Measurements from ENCODE around the gene SGSH.
"Not testable (repeated sequence)": the region's sequence is repeated elsewhere in the genome, so short reads cannot be mapped to it uniquely, and the experiment has no call there.

SGSH gene

DNA sequence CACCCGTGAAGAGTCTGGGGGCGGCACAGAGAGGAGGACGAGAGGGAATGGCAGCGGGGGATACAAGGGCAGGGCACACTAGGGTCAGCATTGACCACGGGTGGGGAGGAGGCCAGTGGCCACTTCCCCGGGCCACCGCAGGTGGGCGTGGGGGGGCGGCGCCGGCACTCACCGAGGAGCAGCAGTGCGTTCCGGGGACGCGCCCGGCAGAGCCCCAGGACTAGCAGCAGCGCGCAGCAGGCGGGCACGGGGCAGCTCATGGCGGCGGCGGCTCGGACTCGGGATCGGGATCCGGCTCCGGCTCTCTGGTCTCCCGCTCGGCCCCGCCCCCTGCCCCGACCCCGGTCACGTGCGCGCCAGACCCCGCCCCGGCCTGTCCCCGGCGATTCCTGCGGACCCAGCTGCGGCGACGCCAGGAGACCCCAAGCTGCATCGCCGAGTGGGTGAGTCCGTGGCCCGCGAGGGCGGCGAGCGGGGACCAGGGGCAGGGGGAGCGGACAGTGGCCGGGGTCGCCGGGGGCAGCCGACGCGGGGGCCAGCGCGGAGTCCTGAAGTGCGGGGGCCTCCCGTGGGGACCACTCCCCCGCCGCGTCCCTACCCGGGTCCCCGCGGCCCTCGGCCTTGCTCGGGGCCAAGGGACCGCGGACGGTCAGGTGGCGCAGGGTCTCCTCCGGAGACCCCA is at the start of gene SGSH, which contains the start of gene SLC26A11:
Gene SGSH (minus strand): TSS at position 280 of the 682 bp plus-strand sequence. CDS start 20 bp downstream, at position 260.
Gene SLC26A11 (plus strand): TSS at position 374 of the 682 bp plus-strand sequence. CDS start 1,134 bp downstream, outside the sequence.
- DNase-seq (ENCODE audit: low read depth): peak; percentile 58

GRCh38 chr17:80269405-80269807 is 49.3 kb upstream of the SGSH start:
- DNase-seq (ENCODE audit: low read depth): no peak

DNA sequence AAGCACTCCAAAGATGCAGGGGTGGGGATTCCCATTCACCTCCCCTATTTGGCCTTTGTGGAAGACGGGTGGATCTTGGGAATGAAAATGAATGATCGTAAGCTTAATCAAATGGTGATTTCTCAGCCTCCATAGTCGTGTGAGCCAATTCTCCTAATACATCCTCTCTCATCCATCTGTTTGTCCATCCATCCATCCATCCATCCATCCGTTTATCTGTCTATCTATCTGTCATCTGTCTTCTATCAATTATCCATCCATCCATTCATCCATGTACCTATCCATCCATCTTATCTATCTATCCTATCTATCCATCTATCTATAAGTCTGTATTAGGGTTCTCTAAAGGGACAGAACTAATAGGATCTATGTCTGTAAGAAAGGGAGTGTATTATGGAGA is 48.3 kb upstream of the SGSH start:
- DNase-seq (ENCODE audit: low read depth): no peak

DNA sequence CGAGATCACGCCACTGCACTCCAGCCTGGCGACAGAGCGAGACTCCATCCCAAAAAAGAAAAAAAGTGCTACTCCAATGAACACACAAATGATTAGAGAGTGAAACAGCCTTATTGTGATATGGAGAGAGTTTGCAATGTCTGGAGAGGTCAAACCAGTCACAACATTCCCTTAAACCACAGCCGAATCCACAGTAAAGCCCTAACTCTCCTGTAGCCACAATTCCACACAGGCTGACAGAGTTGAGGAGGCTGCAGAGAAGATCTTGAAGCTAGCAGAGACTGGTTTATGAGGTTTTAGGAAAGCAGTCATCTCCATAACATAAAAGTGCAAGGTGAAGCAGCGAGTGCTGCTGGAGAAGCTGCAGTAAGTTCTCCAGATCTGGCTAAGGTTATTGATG is 47.3 kb upstream of the SGSH start:
- DNase-seq (ENCODE audit: low read depth): no peak

DNA sequence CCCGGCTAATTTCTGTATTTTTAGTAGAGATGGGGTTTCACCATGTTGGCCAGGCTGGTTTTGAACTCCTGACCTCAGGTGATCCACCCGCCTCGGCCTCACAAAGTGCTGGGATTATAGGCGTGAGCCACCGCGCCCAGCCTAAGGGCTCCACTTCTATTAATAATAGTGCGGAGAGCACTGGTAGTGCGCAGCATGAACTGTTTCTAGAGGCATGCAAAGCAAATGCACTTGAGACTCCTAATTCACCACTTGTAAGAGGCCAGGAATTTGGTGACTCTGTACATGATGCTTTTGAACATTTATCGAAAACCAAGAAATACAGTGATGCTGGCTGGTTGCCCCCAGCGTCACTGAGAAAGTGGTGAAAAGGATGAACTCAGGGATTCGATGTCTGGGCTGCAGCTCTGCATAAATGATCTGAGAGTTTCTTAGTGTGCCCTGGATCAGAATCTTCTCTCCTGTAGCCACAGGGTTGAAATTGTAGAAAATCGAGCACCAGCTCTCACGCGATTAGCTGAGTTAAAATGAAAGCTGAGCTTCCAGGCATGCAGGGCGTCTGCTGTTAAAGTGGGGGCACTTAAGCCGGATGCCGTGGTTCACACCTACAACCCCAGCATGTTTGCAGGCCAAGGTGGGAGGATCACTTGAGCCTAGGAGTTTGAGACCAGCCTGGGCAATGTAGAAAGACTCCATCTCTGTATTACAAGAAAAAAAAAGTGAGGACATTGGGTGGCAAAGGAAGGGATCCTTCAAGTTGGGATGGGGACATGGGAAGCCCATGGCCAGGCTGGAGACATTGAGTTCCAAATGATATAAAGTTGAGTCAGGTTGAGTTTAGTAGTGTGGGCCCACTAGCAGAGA is 45.3 kb upstream of the SGSH start:
- no peak for DNase-seq (ENCODE audit: low read depth)

DNA sequence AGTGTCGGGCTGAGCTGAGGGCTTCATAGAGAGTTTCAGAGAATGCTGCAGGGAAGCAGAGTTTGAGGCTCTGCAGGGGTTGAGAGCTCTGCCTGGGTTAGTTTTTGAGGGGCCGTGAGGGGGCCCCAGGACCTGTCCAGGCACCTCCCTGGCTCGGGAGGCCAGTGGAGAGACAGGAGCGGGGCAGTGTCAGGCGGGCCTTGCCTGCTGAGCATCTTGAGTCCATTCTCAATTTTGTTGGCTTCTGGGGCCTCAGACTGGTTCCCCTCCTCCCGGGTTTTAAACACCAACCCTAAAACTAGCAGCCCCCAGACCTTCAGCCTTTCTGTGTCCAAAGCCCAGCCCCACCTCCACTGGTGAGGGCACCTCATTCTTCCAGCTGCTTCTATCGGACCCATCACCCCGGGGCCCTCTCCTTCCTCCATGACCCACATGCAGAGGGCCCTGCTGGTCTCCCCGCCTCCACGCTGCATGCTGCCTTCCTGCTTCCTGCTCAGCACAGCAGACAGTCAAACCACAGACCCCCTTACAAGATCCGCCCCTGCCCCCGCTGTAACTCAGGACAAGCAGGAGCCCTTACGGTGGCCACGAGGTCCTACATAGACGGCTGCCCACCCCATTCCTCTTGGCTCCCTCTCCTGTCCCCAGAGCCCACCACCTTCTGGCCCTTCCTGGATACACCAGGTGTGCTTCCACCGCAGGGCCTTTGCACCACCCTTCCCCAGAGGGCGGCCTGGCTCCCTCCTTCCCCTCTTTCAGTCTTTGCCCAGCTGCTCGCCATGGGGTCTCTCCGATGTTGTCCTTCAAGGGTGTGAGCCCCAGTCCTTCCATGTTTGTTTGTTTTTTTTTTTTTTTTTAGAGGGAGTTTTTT is 44.3 kb upstream of the SGSH start:
- no peak for DNase-seq (ENCODE audit: low read depth)

- DNase-seq (ENCODE audit: low read depth): peak; percentile 88
Observed at GRCh38 chr17:80263253-80264204, 43.4 kb upstream of the SGSH start.

GRCh38 chr17:80262775-80263244 is 42.7 kb upstream of the SGSH start:
- no peak for DNase-seq (ENCODE audit: low read depth)

- no peak for DNase-seq (ENCODE audit: low read depth)
Observed at GRCh38 chr17:80262291-80262690, 42.2 kb upstream of the SGSH start.

DNA sequence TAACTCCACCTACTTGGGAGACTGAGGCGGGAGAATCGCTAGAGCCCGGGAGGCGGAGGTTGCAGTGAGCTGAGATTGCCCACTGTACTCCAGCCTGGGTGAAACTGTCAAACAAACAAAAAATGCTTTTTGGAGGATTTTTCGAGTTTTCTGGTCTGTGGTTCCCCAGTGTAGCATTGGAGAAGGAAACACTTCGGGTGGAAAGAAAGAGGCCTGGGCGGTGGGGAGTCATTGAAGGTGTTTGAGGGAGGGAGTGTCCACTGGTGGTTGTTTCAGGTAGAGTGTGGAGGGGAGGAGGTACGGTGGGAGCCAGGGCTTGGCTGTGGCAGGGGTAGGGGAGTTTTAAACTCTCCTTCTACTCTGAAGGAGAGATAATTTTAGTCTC is 41.8 kb upstream of the SGSH start:
- no peak for DNase-seq (ENCODE audit: low read depth)

GRCh38 chr17:80261159-80261894 is 41.2 kb upstream of the SGSH start:
- peak; percentile 47 for DNase-seq (ENCODE audit: low read depth)

GRCh38 chr17:80260791-80261158 is 40.6 kb upstream of the SGSH start, which contains the start of gene RNF213:
Gene RNF213 (plus strand): TSS chr17:80260852. CDS start chr17:80263682, 2,830 bp downstream.
- peak; percentile 34 for DNase-seq (ENCODE audit: low read depth)

DNA sequence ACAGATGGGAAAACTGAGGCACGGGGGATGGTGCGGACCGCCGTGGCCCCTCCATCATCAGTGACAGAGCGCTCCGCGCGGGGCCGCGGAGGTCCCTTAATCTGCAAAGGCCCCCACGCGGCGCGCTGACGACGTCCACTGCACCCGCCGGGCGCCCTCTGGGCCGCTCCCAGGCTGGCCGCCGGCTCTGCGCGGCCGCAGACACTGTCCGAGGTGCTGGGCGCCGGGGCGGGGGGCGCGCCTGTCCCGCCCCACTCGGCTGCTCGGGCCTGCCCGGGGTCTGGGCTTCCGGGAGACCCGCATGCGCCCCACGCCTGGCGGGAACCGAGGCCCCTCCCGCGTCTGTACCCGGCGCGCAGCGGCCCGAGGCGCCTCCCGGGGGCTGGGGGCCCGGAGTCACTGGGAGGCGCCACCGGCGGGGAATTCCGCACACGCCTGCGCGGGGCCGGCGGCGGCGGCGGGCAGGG is 40.0 kb upstream of the SGSH start:
- peak; percentile 78 for DNase-seq (ENCODE audit: low read depth)

- DNase-seq (ENCODE audit: low read depth): no peak
Observed at GRCh38 chr17:80259457-80260068, 39.4 kb upstream of the SGSH start.

DNA sequence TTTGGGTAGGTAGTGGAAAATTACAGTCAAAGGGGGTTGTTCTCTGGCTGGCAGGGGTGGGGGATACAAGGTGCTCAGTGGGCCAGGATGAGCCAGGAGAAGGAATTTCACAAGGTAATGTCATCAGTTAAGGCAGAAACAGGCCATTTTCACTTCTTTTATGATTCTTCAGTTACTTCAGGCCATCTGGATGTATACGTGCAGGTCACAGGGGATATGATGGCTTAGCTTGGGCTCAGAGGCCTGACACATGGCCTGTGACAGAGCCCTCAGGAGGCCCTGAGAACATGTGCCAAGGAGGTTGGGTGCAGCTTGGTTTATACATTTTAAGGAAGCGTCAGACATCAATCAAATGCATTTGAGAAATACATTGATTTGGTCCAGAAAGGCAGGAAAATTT is 38.2 kb upstream of the SGSH start:
- DNase-seq (ENCODE audit: low read depth): not testable (repeated sequence)

GRCh38 chr17:80257716-80258213 is 37.6 kb upstream of the SGSH start:
- DNase-seq (ENCODE audit: low read depth): no peak

DNA sequence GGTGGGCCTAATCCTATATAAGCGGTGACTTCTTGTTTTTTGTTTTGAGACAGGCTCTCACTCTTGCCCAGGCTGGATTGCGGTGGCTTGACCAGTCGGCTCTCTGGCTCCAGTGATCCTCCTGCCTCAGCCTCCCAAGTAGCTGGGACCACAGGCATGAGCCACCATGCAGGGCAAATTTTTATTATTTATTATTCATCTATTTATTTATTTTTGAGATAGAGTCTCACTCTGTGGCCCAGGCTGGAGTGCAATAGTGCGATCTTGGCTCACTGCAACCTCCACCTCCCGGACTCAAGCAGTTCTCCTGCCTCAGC is 35.9 kb upstream of the SGSH start:
- no peak for DNase-seq (ENCODE audit: low read depth)

DNA sequence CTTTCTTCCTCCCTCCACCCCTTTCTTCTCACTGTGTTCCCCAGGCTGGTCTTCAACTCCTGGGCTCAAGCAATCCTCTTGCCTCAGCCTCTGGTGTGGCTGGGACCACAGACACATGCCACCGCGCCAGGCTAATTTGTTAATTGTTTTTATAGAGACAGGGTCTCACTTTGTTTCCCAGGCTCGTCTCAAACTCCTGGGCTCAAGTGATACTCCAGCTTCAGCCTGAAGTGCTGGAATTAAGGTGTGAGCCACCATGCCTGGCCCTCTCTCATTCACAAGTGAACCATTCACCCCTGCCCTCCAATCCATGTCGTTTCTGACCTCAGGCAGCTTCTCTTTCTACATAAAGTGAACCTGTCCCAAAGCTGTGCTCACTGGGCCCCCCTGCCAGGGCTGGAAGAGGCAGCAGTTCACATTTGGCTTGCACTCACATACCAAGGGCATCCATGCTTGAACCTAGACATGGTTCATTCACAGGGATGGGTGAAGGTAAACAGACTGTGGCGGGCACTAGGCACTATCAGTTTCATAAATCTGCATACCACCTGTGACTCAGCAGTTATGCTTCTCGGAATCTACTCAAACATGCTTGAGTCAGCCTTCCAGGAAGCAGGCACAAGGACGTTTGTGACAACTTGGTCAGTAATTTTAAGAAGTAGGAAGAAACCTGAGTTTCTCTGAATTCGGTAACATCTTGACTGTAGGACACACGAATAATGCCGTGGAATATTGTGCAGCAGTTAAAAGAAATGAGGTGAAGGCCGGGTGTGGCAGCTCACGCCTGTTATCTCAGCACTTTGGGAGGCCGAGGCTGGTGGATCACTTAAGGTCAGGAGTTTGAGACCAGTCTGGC is 34.5 kb upstream of the SGSH start:
- DNase-seq (ENCODE audit: low read depth): peak; percentile 95

All from fibroblast of gingiva (primary cell).